ENCODE measurements around the gene CTCFL.
"Not testable (repeated sequence)": the region's sequence is repeated elsewhere in the genome, so short reads cannot be mapped to it uniquely, and the experiment has no call there.

The CTCFL gene

GRCh38 chr20:57476084-57476526 is 48.8 kb downstream of the CTCFL start:
- Histone ChIP-seq H3K36me3 (ENCODE audit: control insufficient read depth in 5 of 5, insufficient read depth in 5 of 5, low read length in 5 of 5) (no peaks in the 10 kb centered on the region), H3K27me3 (ENCODE audit: control insufficient read depth in 5 of 5, insufficient read depth in 4 of 5, low read length in 5 of 5) (peaks cover 7 to 36% (median 15%) of the 10 kb centered on the region in 5 donors), H3K4me3 (ENCODE audit: low read depth in 1 of 5, low read length in 5 of 5) (no peak overlapping the region), H3K9me3 (ENCODE audit: control insufficient read depth in 5 of 5, low read length in 5 of 5) (peaks cover 0 to 3% (median 0%) of the 10 kb centered on the region in 5 donors), H3K4me1 (ENCODE audit: control insufficient read depth in 5 of 5, insufficient read depth in 5 of 5, low read length in 5 of 5) (peaks cover 2 to 23% (median 17%) of the 10 kb centered on the region in 5 donors), H3K9ac (ENCODE audit: low read length in 5 of 5) (peak overlapping the region in 1 of 5 donors; percentile 27), H3K27ac (ENCODE audit: low read depth, low read length) (no peak overlapping the region)

GRCh38 chr20:57475388-57476083 is 49.4 kb downstream of the CTCFL start:
- Histone ChIP-seq H3K4me3 (ENCODE audit: low read depth in 1 of 5, low read length in 5 of 5) (no peak overlapping the region), H3K27ac (ENCODE audit: low read depth, low read length) (no peak overlapping the region), H3K4me1 (ENCODE audit: control insufficient read depth in 5 of 5, insufficient read depth in 5 of 5, low read length in 5 of 5) (peaks cover 2 to 23% (median 17%) of the 10 kb centered on the region in 5 donors), H3K9ac (ENCODE audit: low read length in 5 of 5) (peak overlapping the region in 1 of 5 donors; percentile 27), H3K9me3 (ENCODE audit: control insufficient read depth in 5 of 5, low read length in 5 of 5) (peaks cover 0 to 3% (median 0%) of the 10 kb centered on the region in 5 donors), H3K36me3 (ENCODE audit: control insufficient read depth in 5 of 5, insufficient read depth in 5 of 5, low read length in 5 of 5) (no peaks in the 10 kb centered on the region), H3K27me3 (ENCODE audit: control insufficient read depth in 5 of 5, insufficient read depth in 4 of 5, low read length in 5 of 5) (peaks cover 4 to 35% (median 16%) of the 10 kb centered on the region in 5 donors)

- Histone ChIP-seq H3K9me3 (ENCODE audit: control insufficient read depth in 5 of 5, low read length in 5 of 5) (peaks cover 0 to 3% (median 0%) of the 10 kb centered on the region in 5 donors), H3K27me3 (ENCODE audit: control insufficient read depth in 5 of 5, insufficient read depth in 4 of 5, low read length in 5 of 5) (peaks cover 4 to 35% (median 16%) of the 10 kb centered on the region in 5 donors), H3K36me3 (ENCODE audit: control insufficient read depth in 5 of 5, insufficient read depth in 5 of 5, low read length in 5 of 5) (no peaks in the 10 kb centered on the region), H3K4me1 (ENCODE audit: control insufficient read depth in 5 of 5, insufficient read depth in 5 of 5, low read length in 5 of 5) (peaks cover 2 to 27% (median 17%) of the 10 kb centered on the region in 5 donors), H3K4me3 (ENCODE audit: low read depth in 1 of 5, low read length in 5 of 5) (no peak overlapping the region), H3K27ac (ENCODE audit: low read depth, low read length) (no peak overlapping the region), H3K9ac (ENCODE audit: low read length in 5 of 5) (no peak overlapping the region)
Measured at GRCh38 chr20:57474816-57475215, 50.1 kb downstream of the CTCFL start.

- no peak overlapping the region for H3K4me3 ChIP-seq (ENCODE audit: low read depth in 1 of 5, low read length in 5 of 5)
- peaks cover 2 to 33% (median 18%) of the 10 kb centered on the region in 5 donors for H3K4me1 ChIP-seq (ENCODE audit: control insufficient read depth in 5 of 5, insufficient read depth in 5 of 5, low read length in 5 of 5)
- no peaks in the 10 kb centered on the region for H3K36me3 ChIP-seq (ENCODE audit: control insufficient read depth in 5 of 5, insufficient read depth in 5 of 5, low read length in 5 of 5)
- H3K27me3 ChIP-seq (ENCODE audit: control insufficient read depth in 5 of 5, insufficient read depth in 4 of 5, low read length in 5 of 5), result peaks cover 4 to 33% (median 15%) of the 10 kb centered on the region in 5 donors
- no peak overlapping the region for H3K27ac ChIP-seq (ENCODE audit: low read depth, low read length)
- peaks cover 0 to 3% (median 0%) of the 10 kb centered on the region in 5 donors for H3K9me3 ChIP-seq (ENCODE audit: control insufficient read depth in 5 of 5, low read length in 5 of 5)
- no peak overlapping the region for H3K9ac ChIP-seq (ENCODE audit: low read length in 5 of 5)
Measured at GRCh38 chr20:57474205-57474604, 50.7 kb downstream of the CTCFL start.

GRCh38 chr20:57473246-57474048 is 51.5 kb downstream of the CTCFL start:
- no peak overlapping the region for H3K27ac ChIP-seq (ENCODE audit: low read depth, low read length)
- peaks cover 4 to 30% (median 13%) of the 10 kb centered on the region in 5 donors for H3K27me3 ChIP-seq (ENCODE audit: control insufficient read depth in 5 of 5, insufficient read depth in 4 of 5, low read length in 5 of 5)
- peaks cover 0 to 3% (median 0%) of the 10 kb centered on the region in 5 donors for H3K9me3 ChIP-seq (ENCODE audit: control insufficient read depth in 5 of 5, low read length in 5 of 5)
- no peak overlapping the region for H3K9ac ChIP-seq (ENCODE audit: low read length in 5 of 5)
- peak overlapping the region in 1 of 5 donors; percentile 12 for H3K4me3 ChIP-seq (ENCODE audit: low read depth in 1 of 5, low read length in 5 of 5)
- peaks cover 2 to 36% (median 18%) of the 10 kb centered on the region in 5 donors for H3K4me1 ChIP-seq (ENCODE audit: control insufficient read depth in 5 of 5, insufficient read depth in 5 of 5, low read length in 5 of 5)
- H3K36me3 ChIP-seq (ENCODE audit: control insufficient read depth in 5 of 5, insufficient read depth in 5 of 5, low read length in 5 of 5), result no peaks in the 10 kb centered on the region

GRCh38 chr20:57472474-57472873 is 52.5 kb downstream of the CTCFL start:
- not testable (repeated sequence) for H3K9ac ChIP-seq (ENCODE audit: low read length in 5 of 5); H3K27ac ChIP-seq (ENCODE audit: low read depth, low read length); H3K36me3 ChIP-seq (ENCODE audit: control insufficient read depth in 5 of 5, insufficient read depth in 5 of 5, low read length in 5 of 5); H3K4me3 ChIP-seq (ENCODE audit: low read depth in 1 of 5, low read length in 5 of 5); H3K9me3 ChIP-seq (ENCODE audit: control insufficient read depth in 5 of 5, low read length in 5 of 5)
- H3K27me3 ChIP-seq (ENCODE audit: control insufficient read depth in 5 of 5, insufficient read depth in 4 of 5, low read length in 5 of 5), result peaks cover 0 to 25% (median 13%) of the 10 kb centered on the region in 5 donors
- peaks cover 2 to 40% (median 18%) of the 10 kb centered on the region in 5 donors for H3K4me1 ChIP-seq (ENCODE audit: control insufficient read depth in 5 of 5, insufficient read depth in 5 of 5, low read length in 5 of 5)

- Histone ChIP-seq H3K9me3 (ENCODE audit: control insufficient read depth in 5 of 5, low read length in 5 of 5) (peaks cover 0 to 3% (median 0%) of the 10 kb centered on the region in 5 donors), H3K36me3 (ENCODE audit: control insufficient read depth in 5 of 5, insufficient read depth in 5 of 5, low read length in 5 of 5) (no peaks in the 10 kb centered on the region), H3K27me3 (ENCODE audit: control insufficient read depth in 5 of 5, insufficient read depth in 4 of 5, low read length in 5 of 5) (peaks cover 0 to 21% (median 13%) of the 10 kb centered on the region in 5 donors), H3K9ac (ENCODE audit: low read length in 5 of 5) (no peak overlapping the region), H3K27ac (ENCODE audit: low read depth, low read length) (no peak overlapping the region), H3K4me3 (ENCODE audit: low read depth in 1 of 5, low read length in 5 of 5) (no peak overlapping the region), H3K4me1 (ENCODE audit: control insufficient read depth in 5 of 5, insufficient read depth in 5 of 5, low read length in 5 of 5) (peaks cover 2 to 41% (median 20%) of the 10 kb centered on the region in 5 donors)
Measured at GRCh38 chr20:57471496-57472372, 53.2 kb downstream of the CTCFL start.

GRCh38 chr20:57470666-57471495 is 54.1 kb downstream of the CTCFL start:
- no peak overlapping the region for H3K4me3 ChIP-seq (ENCODE audit: low read depth in 1 of 5, low read length in 5 of 5)
- no peaks in the 10 kb centered on the region for H3K36me3 ChIP-seq (ENCODE audit: control insufficient read depth in 5 of 5, insufficient read depth in 5 of 5, low read length in 5 of 5)
- H3K9me3 ChIP-seq (ENCODE audit: control insufficient read depth in 5 of 5, low read length in 5 of 5), result peaks cover 0 to 3% (median 0%) of the 10 kb centered on the region in 5 donors
- no peak overlapping the region for H3K9ac ChIP-seq (ENCODE audit: low read length in 5 of 5)
- peaks cover under 1 to 18% (median 13%) of the 10 kb centered on the region in 5 donors for H3K27me3 ChIP-seq (ENCODE audit: control insufficient read depth in 5 of 5, insufficient read depth in 4 of 5, low read length in 5 of 5)
- H3K4me1 ChIP-seq (ENCODE audit: control insufficient read depth in 5 of 5, insufficient read depth in 5 of 5, low read length in 5 of 5), result peaks cover 0 to 34% (median 12%) of the 10 kb centered on the region in 5 donors
- H3K27ac ChIP-seq (ENCODE audit: low read depth, low read length), result no peak overlapping the region

- Histone ChIP-seq H3K4me3 (ENCODE audit: low read depth in 1 of 5, low read length in 5 of 5) (no peak overlapping the region), H3K27ac (ENCODE audit: low read depth, low read length) (no peak overlapping the region), H3K36me3 (ENCODE audit: control insufficient read depth in 5 of 5, insufficient read depth in 5 of 5, low read length in 5 of 5) (no peaks in the 10 kb centered on the region)
Measured at GRCh38 chr20:57470212-57470522, 54.8 kb downstream of the CTCFL start.

More at GRCh38 chr20:57470212-57470522, 54.8 kb downstream of the CTCFL start:
- Histone ChIP-seq H3K9ac (ENCODE audit: low read length in 5 of 5) (no peak overlapping the region), H3K9me3 (ENCODE audit: control insufficient read depth in 5 of 5, low read length in 5 of 5) (no peaks in the 10 kb centered on the region), H3K4me1 (ENCODE audit: control insufficient read depth in 5 of 5, insufficient read depth in 5 of 5, low read length in 5 of 5) (peaks cover 0 to 35% (median 11%) of the 10 kb centered on the region in 5 donors), H3K27me3 (ENCODE audit: control insufficient read depth in 5 of 5, insufficient read depth in 4 of 5, low read length in 5 of 5) (peaks cover 6 to 20% (median 13%) of the 10 kb centered on the region in 5 donors)
